K562 (cell line): ENCODE results near the gene ZNF785.

Source experiments
- CTCF ChIP-seq, 3 experiments: IDR thresholded peaks in 2 of 3; conservative IDR thresholded peaks in 1 of 3; 2 replicates each; pipeline ENCODE4 v1.5.1; 2011 to 2012; ENCODE audit warnings: low read length in 3 of 3, mild to moderate bottlenecking in 3 of 3, control low read depth in 2 of 3, improper control_type of control experiment in 1 of 3, inconsistent platforms in 1 of 3, low read depth in 1 of 3, mixed read lengths in 1 of 3, moderate library complexity in 1 of 3; ENCODE audit not compliant: insufficient read depth in 2 of 3
- DNMT1 ChIP-seq: fragments of 450-650 bp; IDR thresholded peaks from 2 replicates; pipeline ENCODE4 v1.6.1; 2016; ENCODE audit warnings: antibody characterized with exemption, mild to moderate bottlenecking
- HMG20B ChIP-seq: fragments of 250-450 bp; sonication (Bioruptor Pico); IDR thresholded peaks from 2 replicates; pipeline ENCODE4 v1.5.0; 2021; ENCODE audit warnings: mild to moderate bottlenecking
- POLR2A ChIP-seq: fragments of 450-650 bp; conservative IDR thresholded peaks from 2 replicates; pipeline ENCODE4 v1.6.1; 2016
- ZFP36 ChIP-seq: fragments of 150-350 bp; IDR thresholded peaks from 2 replicates; pipeline ENCODE4 v1.6.1; 2018; ENCODE audit warnings: low read length, low read depth; ENCODE audit not compliant: partially characterized antibody
- ZNF197 ChIP-seq: fragments of 200-800 bp; sonication (Bioruptor generic); IDR thresholded peaks from 2 replicates; pipeline ENCODE4 v1.6.1; 2016; ENCODE audit warnings: low read depth, missing genetic modification characterization, missing compliant biosample characterization
- ZNF384 ChIP-seq: IDR thresholded peaks from 2 replicates; pipeline ENCODE4 v1.6.1; 2012; ENCODE audit warnings: low read depth, low read length, improper control_type of control experiment
- ZNF780A ChIP-seq: fragments of 250-450 bp; sonication (Bioruptor Pico); IDR thresholded peaks from 2 replicates; pipeline ENCODE4 v1.5.0; 2021; ENCODE audit warnings: mild to moderate bottlenecking

GRCh38 chr16:30553393-30553899, 32.1 kb downstream of the ZNF785 start:
- TF ChIP-seq ZNF384: no peak
- no peak for TF ChIP-seq POLR2A
- TF ChIP-seq CTCF (IDR thresholded peaks at IDR 0.05 in 2 of 3, conservative IDR thresholded peaks at IDR 0.05 in 1 of 3; ENCODE audit: insufficient read depth in 2 of 3, low read depth in 1 of 3, low read length in 3 of 3): no peak
- no peak for TF ChIP-seq HMG20B (CRISPR knock-in tag)
- TF ChIP-seq ZFP36: no peak
- TF ChIP-seq ZNF197 (CRISPR knock-in tag): no peak
- TF ChIP-seq DNMT1: no peak
- no peak for TF ChIP-seq ZNF780A (CRISPR knock-in tag)
